Subcutaneous abdominal adipose tissue (tissue), 5 donors: Measurements from ENCODE around the gene PFKFB2.

Source experiments
- H3K27ac ChIP-seq: one replicate; pipeline ENCODE4 v1.7.0; 2013; ENCODE audit warnings: low read depth, mild to moderate bottlenecking, inconsistent platforms, low read length, moderate library complexity
- H3K27me3 ChIP-seq, 5 donors: one replicate each; pipeline ENCODE4 v1.7.0; 2013; ENCODE audit warnings: low read length in 5 of 5, inconsistent platforms in 1 of 5; ENCODE audit not compliant: control insufficient read depth in 5 of 5, insufficient read depth in 4 of 5
- H3K36me3 ChIP-seq, 5 donors: one replicate each; pipeline ENCODE4 v1.7.0; 2013; ENCODE audit warnings: low read length in 5 of 5; ENCODE audit not compliant: control insufficient read depth in 5 of 5, insufficient read depth in 5 of 5
- H3K4me1 ChIP-seq, 5 donors: one replicate each; pipeline ENCODE4 v1.7.0; 2013; ENCODE audit warnings: low read length in 5 of 5, mild to moderate bottlenecking in 3 of 5, moderate library complexity in 1 of 5; ENCODE audit not compliant: control insufficient read depth in 5 of 5, insufficient read depth in 5 of 5
- H3K4me3 ChIP-seq, 5 donors: one replicate each; pipeline ENCODE4 v1.7.0; 2013; ENCODE audit warnings: low read length in 5 of 5, low read depth in 1 of 5
- H3K9ac ChIP-seq, 5 donors: one replicate each; pipeline ENCODE4 v1.7.0; 2013; ENCODE audit warnings: low read length in 5 of 5, mild to moderate bottlenecking in 4 of 5, moderate library complexity in 3 of 5
- H3K9me3 ChIP-seq, 5 donors: one replicate each; pipeline ENCODE4 v1.7.0; 2013; ENCODE audit warnings: low read length in 5 of 5; ENCODE audit not compliant: control insufficient read depth in 5 of 5
- donor health status: healthy.
- donor health status: healthy.
- donor health status: healthy.
- donor health status: healthy.
- donor health status: healthy.

PFKFB2 gene

GRCh38 chr1:207101720-207102119 is 48.6 kb downstream of the PFKFB2 start:
- Histone ChIP-seq H3K27ac (no peak overlapping the region), H3K27me3 (no peaks in the 10 kb centered on the region), H3K4me3 (no peak overlapping the region), H3K9me3 (no peaks in the 10 kb centered on the region), H3K36me3 (no peaks in the 10 kb centered on the region), H3K9ac (no peak overlapping the region), H3K4me1 (no peaks in the 10 kb centered on the region)

GRCh38 chr1:207102146-207102545 is 49.1 kb downstream of the PFKFB2 start:
- Histone ChIP-seq H3K4me1 (no peaks in the 10 kb centered on the region), H3K9ac (no peak overlapping the region), H3K4me3 (no peak overlapping the region), H3K27me3 (no peaks in the 10 kb centered on the region), H3K9me3 (no peaks in the 10 kb centered on the region), H3K27ac (no peak overlapping the region), H3K36me3 (no peaks in the 10 kb centered on the region)

- Histone ChIP-seq H3K27me3 (no peaks in the 10 kb centered on the region), H3K9ac (no peak overlapping the region), H3K36me3 (no peaks in the 10 kb centered on the region), H3K4me1 (no peaks in the 10 kb centered on the region), H3K9me3 (no peaks in the 10 kb centered on the region), H3K27ac (no peak overlapping the region), H3K4me3 (no peak overlapping the region)
Measured at GRCh38 chr1:207102659-207103058, 49.6 kb downstream of the PFKFB2 start.

- H3K27ac ChIP-seq, result no peak within 1 kb of the TSS
- H3K9me3 ChIP-seq, result no peaks in the 10 kb centered on the region
- no peaks in the 10 kb centered on the region for H3K27me3 ChIP-seq
- no peaks in the 10 kb centered on the region for H3K4me1 ChIP-seq
- no peaks in the 10 kb centered on the region for H3K36me3 ChIP-seq
- H3K4me3 ChIP-seq, result no peak within 1 kb of the TSS
- H3K9ac ChIP-seq, result no peak within 1 kb of the TSS
Measured at GRCh38 chr1:207103892-207104373, 50.9 kb downstream of the PFKFB2 start, which contains the start of gene C4BPA. Gene C4BPA, plus strand, starts transcription at chr1:207104233. Its CDS starts 8,793 bp downstream, at chr1:207113026.

GRCh38 chr1:207109004-207109403 is 55.9 kb downstream of the PFKFB2 start:
- H3K27ac ChIP-seq, result no peak overlapping the region
- H3K4me1 ChIP-seq, result no peaks in the 10 kb centered on the region
- no peak overlapping the region for H3K9ac ChIP-seq
- H3K36me3 ChIP-seq, result no peaks in the 10 kb centered on the region
- no peak overlapping the region for H3K4me3 ChIP-seq
- no peaks in the 10 kb centered on the region for H3K27me3 ChIP-seq
- no peaks in the 10 kb centered on the region for H3K9me3 ChIP-seq

- no peaks in the 10 kb centered on the region for H3K36me3 ChIP-seq
- no peaks in the 10 kb centered on the region for H3K4me1 ChIP-seq
- H3K27ac ChIP-seq, result no peak overlapping the region
- no peak overlapping the region for H3K9ac ChIP-seq
- no peaks in the 10 kb centered on the region for H3K9me3 ChIP-seq
- H3K27me3 ChIP-seq, result no peaks in the 10 kb centered on the region
- no peak overlapping the region for H3K4me3 ChIP-seq
Measured at GRCh38 chr1:207112616-207113296, 59.7 kb downstream of the PFKFB2 start.

- H3K9ac ChIP-seq, result no peak overlapping the region
- H3K27me3 ChIP-seq, result no peaks in the 10 kb centered on the region
- H3K9me3 ChIP-seq, result no peaks in the 10 kb centered on the region
- no peaks in the 10 kb centered on the region for H3K4me1 ChIP-seq
- H3K36me3 ChIP-seq, result no peaks in the 10 kb centered on the region
- H3K27ac ChIP-seq, result no peak overlapping the region
- H3K4me3 ChIP-seq, result no peak overlapping the region
Measured at GRCh38 chr1:207115269-207115668, 62.2 kb downstream of the PFKFB2 start.

- Histone ChIP-seq H3K4me1 (no peaks in the 10 kb centered on the region), H3K9ac (no peak overlapping the region), H3K27ac (no peak overlapping the region), H3K27me3 (no peaks in the 10 kb centered on the region), H3K36me3 (peaks cover 0 to 2% (median 0%) of the 10 kb centered on the region in 5 donors), H3K4me3 (no peak overlapping the region), H3K9me3 (peaks cover 4 to 22% (median 21%) of the 10 kb centered on the region in 5 donors)
Measured at GRCh38 chr1:207124389-207124788, 71.3 kb downstream of the PFKFB2 start.

- Histone ChIP-seq H3K9me3 (peaks cover 4 to 35% (median 28%) of the 10 kb centered on the region in 5 donors), H3K27me3 (no peaks in the 10 kb centered on the region), H3K4me3 (no peak overlapping the region), H3K27ac (no peak overlapping the region), H3K9ac (no peak overlapping the region), H3K4me1 (no peaks in the 10 kb centered on the region), H3K36me3 (peaks cover 0 to 3% (median 0%) of the 10 kb centered on the region in 5 donors)
Measured at GRCh38 chr1:207128336-207128921, 75.4 kb downstream of the PFKFB2 start.

- H3K4me3 ChIP-seq, result no peak overlapping the region
Measured at GRCh38 chr1:207129053-207129452, 76.0 kb downstream of the PFKFB2 start.

More at GRCh38 chr1:207129053-207129452, 76.0 kb downstream of the PFKFB2 start:
- Histone ChIP-seq H3K36me3 (peaks cover 0 to 3% (median 0%) of the 10 kb centered on the region in 5 donors), H3K27ac (no peak overlapping the region), H3K27me3 (no peaks in the 10 kb centered on the region), H3K4me1 (no peaks in the 10 kb centered on the region), H3K9me3 (peaks cover 4 to 35% (median 28%) of the 10 kb centered on the region in 5 donors), H3K9ac (no peak overlapping the region)
